ENCODE data around the gene MYRF. TPM values are rescaled to one million over a fixed set of nuclear protein-coding genes. Genes with fewer than 3 reads are reported as not detected.

MYRF gene
- total and polyA plus RNA-seq, 2 of the 4 experiments (the other 2 are of a cell fraction): 1.6 to 10.7 TPM

GRCh38 chr11:61771195-61771894 lies 18.9 kb downstream of the MYRF start (continued):
- TF ChIP-seq MXI1 (IDR thresholded peaks at IDR 0.05; ENCODE audit: borderline replicate concordance, low read depth, low read length) (no peak), POLR2A (IDR thresholded peaks at IDR 0.05; ENCODE audit: low read depth, low read length) (no peak)

- no peak overlapping the region for H2BK15ac ChIP-seq (ENCODE audit: low read depth, low read length)
- dilution Hi-C loops (cut with HindIII; ENCODE audit: low sequenced_read_pairs, unreplicated experiment) (no loop called here), in situ Hi-C loops (cut with MboI; ENCODE audit: low sequenced_read_pairs) (no loop called here), intact Hi-C loops (cut with micrococcal nuclease) (no loop called here)
- WGBS, 2 experiments (ENCODE audit: extremely low coverage in 2 of 2, insufficient read length in 1 of 2): no CpG with 5 or more reads among the region's 7 CpGs
- H3K27me3 ChIP-seq (ENCODE audit: control insufficient read depth, insufficient read depth, low read length): no peaks in the 10 kb centered on the region
- ATAC-seq (ENCODE audit: low read depth) (no peak), DNase-seq (no peak)
- no peak for TF ChIP-seq NFE2L2 (IDR thresholded peaks at IDR 0.05; ENCODE audit: low read depth, low read length)
- TF ChIP-seq MXI1 (IDR thresholded peaks at IDR 0.05; ENCODE audit: borderline replicate concordance, low read depth, low read length): no peak
- TF ChIP-seq RCOR1 (IDR thresholded peaks at IDR 0.05; ENCODE audit: insufficient replicate concordance, low read length): no peak
- no peaks in the 10 kb centered on the region for H3K36me3 ChIP-seq (ENCODE audit: control insufficient read depth, insufficient read depth, low read length)
- no peak overlapping the region for H3K14ac ChIP-seq (replicated peaks; ENCODE audit: low read depth, low read length)
- no peak overlapping the region for H3K27ac ChIP-seq (ENCODE audit: insufficient read depth, low read length)
- no peak overlapping the region for H3K56ac ChIP-seq (ENCODE audit: extremely low read depth, insufficient read depth, low read length)
- no peak overlapping the region for H4K5ac ChIP-seq (ENCODE audit: low read depth, low read length)
- no peaks in the 10 kb centered on the region for H3K9me3 ChIP-seq (ENCODE audit: control insufficient read depth, insufficient read depth, low read length)
- no peak overlapping the region for H2AK5ac ChIP-seq (ENCODE audit: low read depth, low read length)
- H2BK5ac ChIP-seq (ENCODE audit: low read depth, low read length, poor library complexity, severe bottlenecking): no peak overlapping the region
- H4K91ac ChIP-seq (ENCODE audit: insufficient read depth, low read depth, low read length): no peak overlapping the region
- no peak overlapping the region for H3K9ac ChIP-seq (ENCODE audit: low read depth, low read length)
- H3K18ac ChIP-seq (ENCODE audit: low read depth, low read length): no peak overlapping the region
- H3K79me1 ChIP-seq (ENCODE audit: low read depth in 1 of 2, low read length in 2 of 2): no peaks in the 10 kb centered on the region; a peak in 1 of 4 replicates
- H4K8ac ChIP-seq (ENCODE audit: low read depth in 2 of 2, low read length in 2 of 2): no peak overlapping the region
- no TSS peak for BruUV-seq (replicated peaks)
- no peak overlapping the region for H2BK20ac ChIP-seq (ENCODE audit: low read depth, low read length)
- no peak overlapping the region for H3K4me2 ChIP-seq (ENCODE audit: low read depth, low read length)
- H2AFZ ChIP-seq (replicated peaks; ENCODE audit: low read length, poor library complexity): peak overlapping the region; percentile 14
- ChIA-PET CTCF (no interaction called here), POLR2A (ENCODE audit: unreplicated experiment) (no interaction called here)
- peaks cover 10% of the 10 kb centered on the region for H3K4me1 ChIP-seq (ENCODE audit: control insufficient read depth, insufficient read depth, low read length)
- H3K4me3 ChIP-seq (ENCODE audit: insufficient read depth, low read depth, low read length): no peak overlapping the region
- H3K23ac ChIP-seq (ENCODE audit: low read depth, low read length): no peak overlapping the region
- H3K9me1 ChIP-seq (ENCODE audit: insufficient read depth, low read length): no peaks in the 10 kb centered on the region
- H3K4ac ChIP-seq (ENCODE audit: low read depth, low read length): no peak overlapping the region
- no peak overlapping the region for H2AK9ac ChIP-seq (replicated peaks; ENCODE audit: low read depth, low read length, poor library complexity)
- H2BK120ac ChIP-seq (ENCODE audit: low read depth, low read length): no peak overlapping the region
- no peaks in the 10 kb centered on the region for H4K20me1 ChIP-seq (ENCODE audit: insufficient read depth, low read length)
Observed at GRCh38 chr11:61771985-61772455, 19.6 kb downstream of the MYRF start.
